ENCODE data around the gene NELFCD. TPM values are rescaled to one million over a fixed set of nuclear protein-coding genes. Genes with fewer than 3 reads are reported as not detected.
"Not testable (repeated sequence)": the region's sequence is repeated elsewhere in the genome, so short reads cannot be mapped to it uniquely, and the experiment has no call there.

The NELFCD gene
- polyA plus RNA-seq, 1 experiment, result 79.6 TPM

- CTCF ChIA-PET, result interaction anchor here (0.6 kb wide), 1 partner anchor 27 kb away, joined by 4 read pairs; no protein-coding TSS in a partner anchor
- Histone ChIP-seq H3K36me3 (ENCODE audit: control insufficient read depth, insufficient read depth, low read length) (no peaks in the 10 kb centered on the region), H3K4me3 (ENCODE audit: low read depth, low read length) (no peak overlapping the region), H3K27me3 (ENCODE audit: control insufficient read depth, insufficient read depth, low read length) (peaks cover 4% of the 10 kb centered on the region; the same call in 1 of the 2 replicates)
- no peak for DNase-seq (ENCODE audit: low read depth)
- POLR2A ChIA-PET, result no interaction called here
- no peak for TF ChIP-seq CTCF (IDR thresholded peaks at IDR 0.05; ENCODE audit: insufficient read depth, low read depth, low read length)
Observed at GRCh38 chr20:58942549-58942948, 38.5 kb upstream of the NELFCD start.

DNA sequence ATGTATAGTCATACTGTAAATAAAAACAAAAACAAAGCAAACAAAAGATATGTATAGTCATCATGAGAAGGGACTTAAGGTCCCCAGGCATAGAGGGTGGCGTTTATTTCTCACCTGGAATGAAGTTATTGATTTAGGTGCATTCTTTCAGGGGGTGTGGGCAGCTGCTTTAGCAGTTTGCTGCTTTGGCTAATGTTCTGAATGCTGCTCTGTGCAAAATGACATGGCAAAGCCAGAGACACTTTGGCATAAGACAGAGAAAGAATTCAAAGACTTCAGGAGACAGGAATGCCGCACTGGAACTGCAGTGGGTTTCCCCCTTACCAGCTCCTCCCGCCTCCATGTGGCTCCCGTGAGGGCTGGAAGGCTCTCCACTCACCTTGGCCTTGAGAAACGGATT, 36.4 kb upstream of the NELFCD start:
- H3K4me3 ChIP-seq (ENCODE audit: low read depth, low read length), result no peak overlapping the region
- ChIA-PET CTCF (no interaction called here), POLR2A (no interaction called here)
- no peaks in the 10 kb centered on the region for H3K27me3 ChIP-seq (ENCODE audit: control insufficient read depth, insufficient read depth, low read length)
- no peak for TF ChIP-seq CTCF (IDR thresholded peaks at IDR 0.05; ENCODE audit: insufficient read depth, low read depth, low read length)
- H3K36me3 ChIP-seq (ENCODE audit: control insufficient read depth, insufficient read depth, low read length), result no peaks in the 10 kb centered on the region
- DNase-seq (ENCODE audit: low read depth), result no peak

DNA sequence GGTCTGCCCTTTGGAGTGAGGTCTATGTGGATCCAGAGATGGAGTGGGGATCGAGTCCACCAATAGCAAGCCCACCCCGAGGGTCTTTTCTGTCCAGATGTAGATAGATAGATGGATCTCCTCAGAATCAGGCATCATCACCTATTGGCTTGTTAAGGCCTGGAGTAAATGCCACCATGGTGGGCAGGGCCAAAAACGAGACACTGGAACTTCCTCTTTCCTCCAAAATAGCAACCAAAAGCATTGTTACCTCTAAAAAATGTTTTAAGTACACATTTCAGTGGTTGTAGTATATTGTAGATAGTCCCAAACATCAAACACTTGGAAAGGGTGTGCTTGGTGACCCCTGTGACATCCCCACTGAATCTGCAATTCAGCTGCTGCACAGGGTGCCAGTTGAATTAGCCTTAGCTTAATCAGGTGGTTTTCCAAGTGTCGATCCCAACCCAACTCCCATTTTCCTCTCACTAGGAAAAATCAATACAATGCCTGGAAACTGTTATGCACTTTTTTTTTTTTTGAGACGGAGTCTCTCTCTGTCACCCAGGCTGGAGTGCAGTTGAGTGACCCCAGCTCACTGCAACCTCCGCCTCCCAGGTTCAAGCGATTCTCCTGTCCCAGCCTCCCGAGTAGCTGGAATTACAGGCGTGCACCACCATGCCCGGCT, 35.0 kb upstream of the NELFCD start:
- ChIA-PET POLR2A (no interaction called here), CTCF (no interaction called here)
- TF ChIP-seq CTCF (IDR thresholded peaks at IDR 0.05; ENCODE audit: insufficient read depth, low read depth, low read length), result no peak
- no peak for DNase-seq (ENCODE audit: low read depth)
- Histone ChIP-seq H3K4me3 (ENCODE audit: low read depth, low read length) (no peak overlapping the region), H3K36me3 (ENCODE audit: control insufficient read depth, insufficient read depth, low read length) (no peaks in the 10 kb centered on the region), H3K27me3 (ENCODE audit: control insufficient read depth, insufficient read depth, low read length) (no peaks in the 10 kb centered on the region)

DNA sequence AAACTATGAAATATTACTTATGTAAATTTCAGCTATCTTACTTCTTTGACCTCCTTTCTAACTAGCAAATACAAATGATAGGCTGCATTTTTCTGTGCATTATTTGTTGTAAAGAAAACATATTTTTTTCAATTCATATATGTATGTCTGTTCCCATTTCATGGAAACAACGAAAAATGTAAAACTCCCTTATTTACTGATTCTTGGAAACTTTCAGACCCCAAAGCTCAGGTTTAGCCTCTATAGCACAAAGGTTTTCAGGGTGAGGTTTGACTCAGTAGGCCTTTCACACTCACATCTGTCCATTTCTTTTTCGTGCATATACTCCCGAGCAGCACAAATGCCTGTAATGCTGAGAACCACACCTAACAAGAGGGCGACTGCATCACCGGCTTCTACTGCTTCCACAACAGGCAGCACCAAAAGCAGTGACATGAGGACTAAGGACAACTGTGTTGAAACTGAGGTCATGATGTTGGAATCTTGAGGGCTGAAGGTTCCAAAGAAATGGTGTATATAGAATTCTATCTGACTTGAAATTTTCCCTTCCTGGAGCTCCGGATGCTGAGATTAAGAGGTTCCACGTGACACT, 33.2 kb upstream of the NELFCD start:
- DNase-seq (ENCODE audit: low read depth); H3K27me3 ChIP-seq (ENCODE audit: control insufficient read depth, insufficient read depth, low read length); POLR2A ChIA-PET; H3K36me3 ChIP-seq (ENCODE audit: control insufficient read depth, insufficient read depth, low read length); H3K4me3 ChIP-seq (ENCODE audit: low read depth, low read length); CTCF ChIA-PET: not testable (repeated sequence)

GRCh38 chr20:58950603-58951002, 30.5 kb upstream of the NELFCD start:
- Histone ChIP-seq H3K36me3 (ENCODE audit: control insufficient read depth, insufficient read depth, low read length) (no peaks in the 10 kb centered on the region), H3K4me3 (ENCODE audit: low read depth, low read length) (no peak overlapping the region), H3K27me3 (ENCODE audit: control insufficient read depth, insufficient read depth, low read length) (no peaks in the 10 kb centered on the region)
- POLR2A ChIA-PET, result no interaction called here
- DNase-seq (ENCODE audit: low read depth), result no peak
- CTCF ChIA-PET, result no interaction called here
- TF ChIP-seq CTCF (IDR thresholded peaks at IDR 0.05; ENCODE audit: insufficient read depth, low read depth, low read length), result no peak

GRCh38 chr20:58953050-58953449, 28.0 kb upstream of the NELFCD start:
- no peak for TF ChIP-seq CTCF (IDR thresholded peaks at IDR 0.05; ENCODE audit: insufficient read depth, low read depth, low read length)
- Histone ChIP-seq H3K4me3 (ENCODE audit: low read depth, low read length) (no peak overlapping the region), H3K36me3 (ENCODE audit: control insufficient read depth, insufficient read depth, low read length) (no peaks in the 10 kb centered on the region), H3K27me3 (ENCODE audit: control insufficient read depth, insufficient read depth, low read length) (no peaks in the 10 kb centered on the region)
- ChIA-PET CTCF (no interaction called here), POLR2A (no interaction called here)
- DNase-seq (ENCODE audit: low read depth), result no peak

Data from BJ (cell line).